Stimulated activated CD4-positive, alpha-beta T cell treated with anti-CD3 and anti-CD28 coated beads, Interleukin-2, amount 100 ng/mL, for 24 hours (primary cell): ENCODE measurements around the gene COX6B2.
"Not testable (repeated sequence)": the region's sequence is repeated elsewhere in the genome, so short reads cannot be mapped to it uniquely, and the experiment has no call there.

ENCODE experiments used
- DNase-seq, 2 donors: peaks; one replicate each; pipeline ENCODE4 v3.0.0-alpha.2; 2020

The COX6B2 gene

DNA sequence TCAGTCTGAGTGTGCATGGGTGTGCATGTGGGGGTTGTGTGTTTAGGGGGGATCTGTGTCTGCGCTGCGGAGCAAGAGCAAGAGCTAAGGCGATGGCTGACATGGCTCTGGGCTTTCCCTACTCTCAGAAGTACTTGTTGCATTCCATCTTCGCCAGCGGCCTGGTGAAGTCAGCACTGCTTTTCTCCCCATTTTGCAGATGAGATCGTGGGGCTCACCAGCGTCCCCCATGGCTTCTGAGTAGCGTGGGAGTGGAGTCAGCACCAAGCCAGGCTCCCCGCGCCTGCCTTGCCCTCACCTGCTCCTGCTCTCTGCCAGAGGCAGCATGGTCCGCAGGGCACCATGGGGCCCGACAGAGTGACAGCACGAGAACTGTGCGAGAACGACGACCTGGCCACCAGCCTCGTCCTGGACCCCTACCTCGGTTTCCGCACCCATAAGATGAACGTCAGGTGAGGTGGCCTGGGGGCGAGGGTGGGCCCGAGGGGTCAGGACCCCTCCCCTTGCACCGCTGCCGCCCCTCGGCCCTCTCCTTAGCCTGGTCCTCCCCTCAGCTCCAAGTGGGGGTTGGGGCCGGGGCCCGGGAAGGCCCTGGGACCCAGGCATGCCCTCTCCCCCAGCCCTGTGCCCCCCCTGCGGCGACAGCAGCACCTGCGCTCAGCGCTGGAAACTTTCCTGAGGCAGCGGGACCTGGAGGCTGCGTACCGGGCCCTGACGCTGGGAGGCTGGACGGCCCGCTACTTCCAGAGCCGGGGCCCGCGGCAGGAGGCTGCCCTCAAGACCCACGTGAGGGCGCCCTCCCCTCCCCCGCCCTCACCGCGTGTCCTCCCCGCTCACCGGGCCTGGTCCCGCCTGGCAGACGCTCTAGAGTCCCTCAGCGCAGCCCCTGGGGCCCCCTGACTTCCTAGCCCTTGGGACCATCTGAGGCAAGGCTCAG is 12.7 kb downstream of the COX6B2 start:
- DNase-seq = no peak

DNA sequence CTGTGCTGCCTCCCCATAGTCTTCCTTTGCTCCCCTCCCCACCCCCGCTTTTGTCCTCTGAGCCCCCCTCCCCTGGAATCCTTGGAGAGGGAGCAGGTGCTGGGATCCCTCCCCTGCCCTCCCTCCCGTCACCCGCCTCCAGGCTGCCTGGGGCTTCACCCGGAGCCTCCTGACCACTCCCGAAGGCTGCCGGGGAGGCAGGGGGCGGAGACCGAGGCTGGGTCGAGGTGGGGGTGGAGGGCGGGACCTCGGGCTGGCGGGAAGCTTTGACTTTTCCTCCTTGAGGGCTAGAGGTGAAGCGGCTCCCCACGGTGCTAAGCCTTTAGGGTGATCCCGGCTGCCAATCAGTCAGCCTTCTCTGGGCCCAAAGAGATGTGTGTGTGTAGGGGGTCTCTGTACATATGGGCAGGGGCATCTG is 13.3 kb downstream of the COX6B2 start:
- peak; percentile 65 to 80 for DNase-seq

DNA sequence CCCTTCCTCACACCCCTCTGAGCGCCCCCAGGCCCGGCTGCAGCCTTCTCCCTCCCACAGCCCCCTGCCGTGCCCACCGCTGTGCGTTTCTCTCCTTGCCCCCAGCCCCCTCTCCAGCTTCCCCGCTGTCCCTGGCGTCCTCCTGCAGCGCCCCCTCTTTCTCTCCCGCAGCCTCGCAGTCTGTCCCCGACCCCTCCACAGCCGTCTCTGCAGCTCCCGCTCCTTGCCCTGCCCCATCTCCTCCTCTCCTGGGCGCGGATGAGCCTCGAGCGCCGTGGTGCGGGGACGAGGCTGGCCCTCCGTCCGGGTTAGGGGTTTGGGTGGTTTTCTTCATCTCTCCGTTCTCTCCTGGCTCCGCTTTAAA is 13.8 kb downstream of the COX6B2 start:
- DNase-seq = peak in 1 of 2 donors; percentile 26

DNA sequence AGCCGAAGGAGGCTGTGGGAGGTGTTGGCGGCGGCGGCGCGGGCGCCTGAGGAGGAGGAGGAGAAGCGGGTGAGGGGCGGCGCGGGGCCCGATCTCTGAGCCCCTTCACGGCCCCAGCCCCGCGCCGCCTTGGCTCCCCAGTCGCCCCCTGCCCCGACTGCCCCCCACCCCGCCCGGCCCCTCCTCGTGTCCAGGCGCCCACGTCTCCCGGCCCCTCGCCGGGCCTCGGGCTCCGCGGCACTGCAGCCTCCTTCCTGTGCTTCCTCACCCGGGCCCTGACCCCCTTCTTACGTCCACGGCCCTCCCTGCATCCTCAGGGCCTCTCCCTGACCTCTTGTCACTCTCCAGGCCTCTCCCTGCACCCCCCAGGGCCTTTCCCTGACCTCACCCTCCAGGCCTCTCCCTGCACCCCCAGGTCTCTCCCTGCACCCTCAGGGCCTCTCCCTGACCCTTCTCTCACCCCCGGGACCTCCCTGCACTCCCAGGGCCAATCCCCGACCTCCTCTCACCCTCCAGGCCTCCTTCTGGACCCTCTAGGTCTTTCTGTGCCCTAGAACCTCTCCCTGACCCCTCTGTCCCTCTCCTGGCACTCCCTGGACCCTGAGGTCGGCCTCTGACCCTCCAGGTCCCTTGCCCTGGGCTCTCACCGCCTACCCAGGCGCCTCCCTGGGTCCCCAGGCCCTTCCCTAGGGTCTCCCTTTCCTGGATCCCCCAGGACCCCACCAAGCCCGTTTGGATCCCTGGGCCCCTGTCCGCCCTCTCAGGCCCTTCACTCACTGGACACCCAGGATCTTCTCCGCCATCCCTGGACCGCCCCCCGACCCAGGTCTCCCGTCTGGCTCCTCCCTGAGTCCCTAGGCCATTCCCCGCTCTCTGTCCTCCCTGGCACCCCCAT is 14.4 kb downstream of the COX6B2 start:
- DNase-seq = peak in 1 of 2 donors; percentile 28

DNA sequence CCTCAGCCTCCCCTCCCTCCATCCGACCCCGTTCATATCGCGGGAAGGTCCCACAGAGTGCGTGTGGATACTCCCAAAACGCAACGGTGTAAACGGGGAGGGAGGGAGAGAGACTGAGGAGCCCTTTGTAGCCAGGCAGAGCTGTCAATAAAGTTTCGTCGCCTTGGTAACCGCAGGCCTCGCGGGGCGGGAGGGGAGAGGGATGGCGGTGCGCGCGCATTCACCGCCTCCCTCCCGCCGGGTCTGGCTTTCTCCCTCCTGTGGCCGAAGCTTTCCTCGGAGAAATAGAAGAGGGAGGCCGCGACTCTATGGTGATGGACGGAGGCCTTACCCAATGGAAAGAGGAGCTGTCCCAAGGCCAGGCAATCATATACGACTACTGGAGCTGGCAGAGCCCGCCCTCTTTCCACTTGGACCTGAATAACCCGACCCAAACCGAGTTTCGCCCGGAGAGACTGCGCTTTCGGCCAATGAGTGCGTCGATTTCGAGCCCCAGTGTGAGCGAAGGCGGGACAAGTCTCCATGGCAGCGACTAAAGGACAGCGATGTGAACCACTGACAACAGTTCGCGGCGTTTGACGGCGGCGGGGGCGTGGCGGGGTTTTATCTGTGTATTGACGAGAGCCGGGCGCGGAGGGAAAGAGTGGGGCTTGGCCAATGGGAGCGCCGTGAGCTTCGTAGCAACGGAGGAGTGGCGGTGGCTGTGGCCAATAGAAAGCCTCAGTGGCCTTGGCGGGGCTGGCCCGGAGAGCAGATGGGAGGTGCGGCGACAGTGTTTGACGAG is 15.2 kb downstream of the COX6B2 start, which contains the start of gene KMT5C:
TSS of gene KMT5C (plus strand) at position 772 of the 784 bp plus-strand sequence. CDS start 2,061 bp downstream, outside the sequence.
- DNase-seq = peak; percentile 100

DNA sequence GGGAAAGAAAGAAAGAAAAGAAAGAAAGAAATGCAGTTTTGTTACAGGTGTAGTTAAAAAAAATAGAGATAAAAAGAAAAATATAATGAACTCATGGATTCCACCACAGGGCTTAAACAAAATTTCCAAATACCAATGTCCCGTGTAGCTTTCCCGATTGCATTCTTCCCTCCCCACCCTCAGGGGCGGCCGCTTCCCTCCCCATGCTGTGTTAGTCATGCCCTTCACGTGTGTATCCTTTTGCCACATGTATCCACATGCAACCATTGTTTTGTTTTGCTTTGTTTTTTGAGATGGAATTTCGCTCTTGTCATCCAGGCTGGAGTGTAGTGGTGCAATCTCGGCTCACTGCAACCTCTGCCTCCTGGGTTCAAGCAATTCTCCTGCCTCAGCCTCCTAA is 18.4 kb downstream of the COX6B2 start:
- DNase-seq = no peak

DNA sequence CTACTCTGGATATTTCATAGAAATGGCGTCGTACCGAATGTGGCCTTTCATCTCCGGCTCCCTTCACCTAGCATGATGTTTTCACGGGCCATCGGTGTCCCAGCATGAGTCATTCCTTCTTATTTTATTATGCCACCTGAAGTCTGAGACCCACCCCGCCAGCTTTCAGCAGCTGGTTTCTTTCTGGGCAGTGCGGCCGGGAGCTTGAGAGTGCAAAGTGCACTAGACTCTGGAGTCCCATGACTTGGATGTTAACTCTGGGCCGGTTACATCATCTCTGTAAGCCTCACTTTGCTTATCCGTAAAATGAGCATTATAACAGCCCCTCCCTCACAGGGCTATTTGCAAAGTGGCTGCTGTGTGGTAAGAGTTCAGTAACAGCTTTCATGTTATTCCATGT is 20.6 kb downstream of the COX6B2 start:
- DNase-seq = no peak

DNA sequence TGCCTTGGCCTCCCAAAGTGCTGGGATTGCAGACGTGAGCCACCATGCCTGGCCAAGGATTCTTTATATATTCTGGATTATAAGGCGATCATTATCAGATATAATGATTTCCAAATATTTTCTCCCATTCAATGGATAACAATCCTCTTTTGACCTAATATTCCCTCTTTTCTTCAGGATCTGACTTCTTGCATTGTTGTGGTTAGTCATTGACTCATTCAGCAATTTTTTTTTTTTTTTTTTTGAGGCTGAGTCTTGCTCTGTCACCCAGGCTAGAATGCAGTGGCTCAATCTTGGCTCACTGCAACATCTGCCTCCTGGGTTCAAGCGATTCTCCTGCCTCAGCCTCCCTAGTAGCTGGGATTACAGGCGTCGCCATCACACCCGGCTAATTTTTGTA is 24.7 kb downstream of the COX6B2 start:
- DNase-seq = not testable (repeated sequence)

DNA sequence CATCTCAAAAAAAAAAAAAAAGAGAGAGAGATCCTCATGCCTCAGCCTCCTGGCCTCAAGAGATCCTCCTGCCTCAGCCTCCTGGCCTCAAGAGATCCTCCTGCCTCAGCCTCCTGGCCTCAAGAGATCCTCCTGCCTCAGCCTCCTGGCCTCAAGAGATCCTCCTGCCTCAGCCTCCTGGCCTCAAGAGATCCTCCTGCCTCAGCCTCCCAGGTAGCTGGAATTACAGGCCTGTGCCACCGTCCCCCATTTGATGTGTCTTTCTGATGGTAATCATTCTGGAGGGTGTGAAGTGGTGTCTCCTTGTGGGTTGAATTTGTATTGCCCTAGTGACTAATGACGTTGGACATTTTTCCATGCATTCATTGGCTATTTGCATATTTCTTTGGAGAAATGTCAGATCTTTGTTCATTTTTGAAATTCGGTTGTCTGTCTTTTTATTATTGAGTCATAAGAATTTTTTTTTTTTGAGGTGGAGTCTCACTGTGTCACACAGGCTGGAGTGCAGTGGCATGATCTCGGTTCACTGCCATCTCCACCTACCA is 25.7 kb downstream of the COX6B2 start:
- not testable (repeated sequence) for DNase-seq

DNA sequence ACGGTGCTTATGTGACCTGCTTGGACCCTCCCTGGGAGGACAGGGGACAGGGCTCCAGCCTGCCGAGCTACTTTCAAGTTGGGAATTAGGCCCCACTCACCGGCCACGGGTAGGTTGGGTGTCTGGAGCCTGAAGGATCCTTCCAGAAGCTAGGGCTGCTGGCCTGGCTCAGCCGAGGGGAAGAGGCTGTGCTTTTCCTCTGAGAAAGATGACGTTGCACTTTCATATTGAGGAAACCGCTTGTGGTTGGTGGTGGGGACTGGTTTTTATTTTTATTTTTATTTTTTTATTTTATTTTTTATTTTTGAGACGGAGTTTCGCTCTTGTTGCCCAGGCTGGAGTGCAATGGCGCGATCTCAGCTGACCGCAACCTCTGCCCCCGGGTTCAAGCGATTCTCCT is 29.3 kb downstream of the COX6B2 start, which contains the start of gene TMEM150B:
TSS of gene TMEM150B (minus strand) at position 170 of the 400 bp plus-strand sequence. CDS start 4,305 bp downstream, outside the sequence.
- DNase-seq = no peak

DNA sequence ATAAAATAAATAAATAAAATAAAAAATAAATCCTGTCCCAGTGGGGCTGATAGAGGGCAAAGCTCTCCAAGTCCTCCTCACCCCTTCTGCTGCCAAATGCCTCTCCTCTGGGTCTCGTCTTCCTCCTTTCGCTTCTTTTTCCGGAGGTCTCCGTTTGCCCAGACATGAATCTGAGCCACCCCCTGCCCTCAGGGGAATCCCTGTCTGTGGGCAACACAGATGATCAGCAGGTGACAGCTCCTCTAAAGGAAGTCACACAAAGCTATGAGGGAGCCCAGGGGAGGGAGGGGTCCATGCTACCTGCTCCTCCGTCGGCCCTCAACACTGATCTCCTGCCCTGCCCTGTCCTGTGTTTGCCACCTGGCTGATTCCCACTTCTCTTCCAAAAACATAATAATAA is 29.9 kb downstream of the COX6B2 start:
- DNase-seq = no peak

DNA sequence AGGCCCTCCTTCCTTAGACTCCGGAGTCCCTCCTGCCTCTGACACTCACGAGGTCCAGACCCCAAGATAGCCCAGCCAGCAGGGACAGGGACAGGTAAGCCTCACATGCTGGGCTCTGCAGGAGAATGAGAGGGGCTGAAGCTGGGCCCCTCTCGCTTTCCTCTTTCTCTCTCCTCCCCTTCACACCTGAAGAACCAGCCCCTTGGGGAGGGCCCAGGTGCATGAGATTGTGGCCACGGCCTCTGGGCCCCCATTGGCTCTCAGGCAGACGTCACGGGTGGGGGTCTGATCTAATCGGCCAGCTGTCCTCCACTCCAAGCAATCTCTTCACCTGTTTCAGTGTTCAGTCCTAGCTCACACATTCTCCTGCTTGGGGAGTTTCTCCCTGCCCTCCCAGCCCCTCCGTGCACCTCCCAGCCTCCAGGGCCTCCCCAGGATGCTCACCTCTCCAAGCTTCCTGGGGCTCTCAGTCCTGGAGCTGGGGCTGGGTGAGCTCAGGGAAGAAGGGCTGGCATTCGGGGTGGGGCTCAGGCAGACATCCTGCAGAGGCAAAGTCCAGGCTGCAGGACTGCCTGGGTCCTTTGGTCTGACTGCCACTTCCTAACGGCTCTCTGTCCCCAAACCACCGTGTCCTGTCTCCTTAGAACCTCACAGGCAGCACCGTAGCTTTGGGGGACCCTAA is 32.2 kb downstream of the COX6B2 start:
- DNase-seq = no peak

DNA sequence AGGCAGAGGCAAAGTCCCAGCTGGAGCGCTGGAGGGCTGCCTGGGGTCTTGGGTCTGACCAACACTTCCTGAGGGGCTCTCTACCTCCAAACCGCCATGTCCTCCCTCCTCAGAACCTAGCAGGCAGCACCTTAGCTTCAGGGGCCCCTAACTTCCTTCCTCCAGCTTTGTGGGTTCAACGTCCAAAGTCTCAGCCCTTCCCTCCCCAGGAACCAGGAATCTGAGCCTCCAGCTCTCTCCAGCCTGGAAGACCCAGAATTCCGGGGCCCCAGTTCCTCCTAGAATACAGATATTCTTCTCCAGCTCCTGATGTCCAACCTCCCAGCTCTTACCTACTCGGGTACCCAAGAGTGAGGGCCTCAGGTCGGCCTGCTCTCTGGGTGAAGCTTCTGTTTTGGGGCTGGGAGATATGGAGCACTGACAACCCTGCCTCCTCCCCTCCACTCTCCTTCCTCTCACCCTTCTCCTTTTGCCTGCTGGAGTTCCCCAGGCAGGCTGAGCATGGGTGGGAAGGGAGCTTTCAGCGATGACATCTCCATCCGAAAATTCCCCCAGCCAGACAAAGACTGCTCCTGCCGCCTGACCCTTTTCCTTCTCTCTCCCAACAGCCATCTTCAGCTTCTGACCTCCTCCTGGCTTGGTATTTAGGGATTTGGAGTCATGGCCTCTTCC is 32.9 kb downstream of the COX6B2 start:
- DNase-seq = no peak

DNA sequence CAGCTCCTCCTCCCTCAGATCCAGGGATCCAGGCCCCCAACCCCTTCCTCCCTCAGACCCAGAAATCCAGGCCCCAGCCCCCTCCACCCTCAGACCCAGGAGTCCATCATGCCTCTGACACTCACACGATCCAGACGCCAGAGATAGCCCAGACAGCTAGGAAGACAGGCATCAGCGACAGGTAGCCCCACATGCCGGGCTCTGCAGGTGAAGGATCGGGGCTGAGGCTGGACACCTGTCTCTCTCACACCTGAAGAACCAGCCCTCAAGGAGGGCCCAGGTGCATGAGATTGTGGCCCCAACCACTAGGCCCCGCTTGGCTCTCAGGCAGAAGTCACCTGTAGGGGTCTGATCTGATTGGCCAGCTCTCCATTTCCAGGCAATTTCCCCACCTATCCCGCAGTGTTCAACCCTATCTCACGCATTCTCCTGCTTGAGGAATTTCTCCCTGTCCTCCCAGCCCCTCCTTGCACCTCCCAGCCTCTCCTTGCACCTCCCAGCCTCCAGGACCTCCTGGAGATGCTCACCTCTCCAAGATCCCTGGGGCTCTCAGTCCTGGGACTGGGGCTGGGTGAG is 33.6 kb downstream of the COX6B2 start:
- no peak for DNase-seq

DNA sequence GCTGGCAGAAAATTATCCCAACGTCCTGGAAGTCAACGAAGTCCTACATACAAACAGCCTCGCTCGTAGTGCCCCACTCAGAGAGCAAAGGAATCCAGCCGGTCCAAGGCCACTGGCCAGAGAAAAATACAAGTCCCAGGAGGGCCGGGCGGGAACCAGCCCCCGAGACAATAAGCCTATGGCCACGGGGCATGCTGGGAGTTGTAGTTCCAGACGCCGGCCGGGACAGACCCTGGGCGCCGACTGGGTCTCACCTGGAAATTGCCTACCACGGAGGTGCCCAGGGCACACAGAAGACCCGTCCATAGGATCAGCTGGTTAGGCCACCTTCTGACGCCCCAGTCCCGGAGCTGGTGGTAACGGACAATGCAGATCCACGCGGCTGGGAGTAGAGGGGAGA is 34.7 kb downstream of the COX6B2 start:
- DNase-seq = no peak

DNA sequence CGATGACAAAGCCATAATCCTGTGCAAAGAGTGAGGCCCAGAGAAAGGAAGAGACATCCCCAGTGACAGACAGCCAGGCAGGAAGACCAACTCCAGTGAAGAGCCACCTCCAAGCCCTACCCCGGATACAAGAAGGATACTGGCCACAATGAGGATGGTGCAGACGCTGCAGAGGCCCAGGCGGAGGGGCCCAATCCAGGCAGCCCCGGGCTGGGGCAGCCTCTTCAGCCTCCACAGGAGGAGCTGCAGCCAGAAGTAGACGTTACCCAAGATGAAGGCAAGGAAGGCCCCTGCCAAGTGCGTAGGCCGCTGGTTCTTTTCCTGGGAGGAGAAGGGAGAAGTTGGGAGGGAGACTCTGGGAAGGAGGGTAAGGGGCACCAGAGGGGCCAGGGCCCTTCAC is 37.9 kb downstream of the COX6B2 start:
- DNase-seq = no peak

DNA sequence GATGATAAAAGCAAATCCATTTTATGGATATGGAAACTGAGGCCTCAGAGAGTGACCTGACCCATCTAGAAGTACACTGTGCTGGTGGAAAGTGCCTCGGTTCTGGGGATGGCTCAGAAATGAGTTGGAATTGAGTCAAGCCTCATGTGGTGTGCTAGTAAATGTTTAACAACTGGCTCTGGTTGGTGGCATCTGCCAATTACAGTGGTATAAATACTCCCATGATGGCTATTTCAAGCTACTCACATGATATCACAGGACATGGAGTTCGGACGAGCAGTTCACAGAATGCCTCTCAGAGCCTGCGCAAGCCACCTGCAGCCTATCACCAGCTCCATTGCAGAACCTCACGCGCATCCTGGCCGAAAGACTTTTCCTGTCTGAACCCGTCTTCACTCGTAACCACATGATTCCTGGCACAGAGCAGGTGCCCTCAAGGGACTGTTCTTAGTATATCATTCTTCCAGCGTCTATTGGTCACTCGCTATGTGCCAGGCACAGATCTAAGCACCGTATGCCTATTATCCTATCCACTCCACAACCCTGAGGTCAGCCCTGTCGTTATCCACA is 38.5 kb downstream of the COX6B2 start:
- DNase-seq = no peak

DNA sequence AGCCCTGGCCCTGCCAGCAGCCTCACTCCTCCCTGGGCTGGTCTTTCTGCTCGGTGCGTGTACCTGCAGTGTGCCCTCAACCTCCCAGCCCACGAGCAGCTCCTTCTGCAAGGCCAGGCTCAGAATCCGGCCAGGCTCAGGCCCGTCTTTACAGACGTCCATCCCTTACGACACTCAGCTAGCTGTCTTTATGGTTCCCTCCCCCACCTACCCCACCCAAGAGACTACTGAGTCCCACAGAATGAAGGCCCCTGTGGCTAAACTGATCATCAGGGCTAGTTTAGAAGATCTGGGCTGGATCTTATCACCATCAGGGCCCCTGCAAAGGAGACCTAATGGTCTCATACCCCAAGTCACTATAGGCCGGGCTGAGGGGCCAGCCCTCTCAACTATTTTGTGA is 40.1 kb downstream of the COX6B2 start:
- DNase-seq = no peak

DNA sequence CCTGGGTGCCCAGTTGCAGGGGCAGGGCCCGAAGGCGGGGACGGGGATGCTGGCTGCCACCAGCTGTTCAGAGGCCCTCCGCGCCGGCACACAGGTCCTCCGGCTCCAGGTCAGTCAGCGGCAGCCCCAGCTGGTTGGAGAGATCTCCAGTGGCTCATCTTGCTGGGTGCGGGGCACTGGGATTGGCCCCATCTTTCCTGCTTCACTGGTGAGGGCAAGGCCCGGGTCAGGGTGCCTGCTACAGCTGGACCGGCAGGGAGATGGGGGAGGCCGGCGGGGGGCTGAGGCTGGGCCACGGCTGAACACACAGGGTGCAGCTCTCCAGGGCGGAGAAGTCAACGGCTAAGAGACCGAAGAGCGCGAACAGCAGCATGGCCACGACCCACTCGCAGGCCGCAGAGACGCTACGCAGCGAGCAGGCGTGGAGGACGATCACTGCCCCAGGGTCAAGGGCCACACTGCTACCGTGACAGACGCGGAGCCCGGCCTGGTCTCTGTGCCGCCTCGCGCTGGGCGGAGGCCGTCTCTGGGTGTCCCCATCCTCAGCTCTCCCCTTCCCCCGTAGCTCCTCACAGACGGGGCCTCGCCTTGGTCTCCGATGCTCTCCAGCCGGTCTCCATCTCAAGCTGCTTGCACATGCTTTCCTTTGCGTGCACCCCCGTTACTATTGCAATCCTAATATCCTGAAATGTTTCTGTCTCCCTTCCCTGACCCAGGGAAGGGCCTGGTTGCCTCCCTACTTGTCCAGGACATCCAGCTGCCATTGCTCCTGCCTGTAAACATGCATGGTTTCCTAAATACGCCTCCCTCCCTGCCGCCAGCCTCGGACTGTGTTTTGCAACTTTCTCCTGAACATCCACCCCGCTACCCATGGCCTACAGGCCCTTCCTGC is 41.7 kb downstream of the COX6B2 start:
- no peak for DNase-seq
